ENCODE measurements around the gene COBL.

Gene COBL

DNA sequence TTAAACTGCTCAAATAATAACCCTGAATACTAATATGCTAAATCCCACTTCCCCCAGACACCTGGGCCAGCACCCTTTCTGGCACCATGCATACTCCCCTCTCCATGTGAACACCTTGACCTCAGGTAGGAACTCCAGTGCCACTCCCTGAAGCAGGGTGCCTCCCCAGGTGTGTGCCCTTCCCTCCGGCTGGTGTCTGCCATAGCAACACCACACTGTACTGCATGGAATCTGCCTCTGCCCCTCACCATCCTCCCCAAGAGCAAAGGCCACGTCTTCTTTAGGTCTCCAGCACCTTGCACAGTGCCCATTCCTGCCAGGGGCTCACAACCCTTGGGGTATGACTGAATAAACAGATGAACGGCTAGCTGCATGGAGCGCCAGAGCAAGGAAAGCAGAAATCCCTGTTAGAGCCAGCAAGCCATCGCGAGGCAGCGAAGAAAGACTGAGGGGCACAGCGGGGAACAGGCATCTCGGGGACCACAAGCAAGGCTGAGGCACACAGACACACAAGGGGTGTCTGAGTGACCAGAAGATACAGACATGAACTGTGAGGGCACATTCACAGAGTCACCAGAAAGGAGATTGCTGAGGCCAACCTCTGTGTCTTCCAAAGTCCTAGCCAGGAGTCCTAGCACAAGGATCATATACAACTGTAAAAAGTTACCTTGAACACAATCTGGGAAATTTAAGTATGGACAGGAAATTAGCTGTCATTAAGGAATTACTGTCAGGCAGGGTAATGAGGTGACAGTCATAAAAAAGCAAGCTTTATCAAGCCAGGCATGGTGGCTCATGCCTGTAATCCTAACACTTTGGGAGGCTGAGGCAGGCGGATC lies 25.7 kb downstream of the COBL start:
- DNase-seq (ENCODE audit: extremely low read depth, low read depth), result no peak
- TF ChIP-seq, protein P1, sequence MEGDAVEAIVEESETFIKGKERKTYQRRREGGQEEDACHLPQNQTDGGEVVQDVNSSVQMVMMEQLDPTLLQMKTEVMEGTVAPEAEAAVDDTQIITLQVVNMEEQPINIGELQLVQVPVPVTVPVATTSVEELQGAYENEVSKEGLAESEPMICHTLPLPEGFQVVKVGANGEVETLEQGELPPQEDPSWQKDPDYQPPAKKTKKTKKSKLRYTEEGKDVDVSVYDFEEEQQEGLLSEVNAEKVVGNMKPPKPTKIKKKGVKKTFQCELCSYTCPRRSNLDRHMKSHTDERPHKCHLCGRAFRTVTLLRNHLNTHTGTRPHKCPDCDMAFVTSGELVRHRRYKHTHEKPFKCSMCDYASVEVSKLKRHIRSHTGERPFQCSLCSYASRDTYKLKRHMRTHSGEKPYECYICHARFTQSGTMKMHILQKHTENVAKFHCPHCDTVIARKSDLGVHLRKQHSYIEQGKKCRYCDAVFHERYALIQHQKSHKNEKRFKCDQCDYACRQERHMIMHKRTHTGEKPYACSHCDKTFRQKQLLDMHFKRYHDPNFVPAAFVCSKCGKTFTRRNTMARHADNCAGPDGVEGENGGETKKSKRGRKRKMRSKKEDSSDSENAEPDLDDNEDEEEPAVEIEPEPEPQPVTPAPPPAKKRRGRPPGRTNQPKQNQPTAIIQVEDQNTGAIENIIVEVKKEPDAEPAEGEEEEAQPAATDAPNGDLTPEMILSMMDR (IDR thresholded peaks at IDR 0.05; ENCODE audit: low read depth, low read length, missing control alignments), result no peak
- H3K4me3 ChIP-seq (replicated peaks; ENCODE audit: low read depth, low read length), result no peak overlapping the region

DNA sequence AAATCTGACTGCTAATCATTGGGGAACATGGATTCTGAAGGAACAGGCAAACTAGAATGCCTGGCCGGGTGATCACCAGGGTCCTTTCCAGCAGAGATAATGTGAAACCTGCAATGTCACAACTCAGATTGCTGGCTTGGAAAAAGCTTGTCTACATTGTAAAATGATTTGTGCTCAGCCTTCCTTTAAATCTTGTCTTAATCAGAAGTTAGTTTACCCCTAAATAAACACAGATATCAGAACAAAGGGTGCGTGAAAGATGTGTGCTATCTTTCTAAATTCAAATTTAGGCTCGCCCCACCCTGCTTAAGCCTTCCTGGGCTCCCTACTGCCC lies 26.3 kb downstream of the COBL start:
- DNase-seq (ENCODE audit: extremely low read depth, low read depth), result no peak
- no peak overlapping the region for H3K4me3 ChIP-seq (replicated peaks; ENCODE audit: low read depth, low read length)
- TF ChIP-seq, protein P1 (IDR thresholded peaks at IDR 0.05; ENCODE audit: low read depth, low read length, missing control alignments), result no peak

DNA sequence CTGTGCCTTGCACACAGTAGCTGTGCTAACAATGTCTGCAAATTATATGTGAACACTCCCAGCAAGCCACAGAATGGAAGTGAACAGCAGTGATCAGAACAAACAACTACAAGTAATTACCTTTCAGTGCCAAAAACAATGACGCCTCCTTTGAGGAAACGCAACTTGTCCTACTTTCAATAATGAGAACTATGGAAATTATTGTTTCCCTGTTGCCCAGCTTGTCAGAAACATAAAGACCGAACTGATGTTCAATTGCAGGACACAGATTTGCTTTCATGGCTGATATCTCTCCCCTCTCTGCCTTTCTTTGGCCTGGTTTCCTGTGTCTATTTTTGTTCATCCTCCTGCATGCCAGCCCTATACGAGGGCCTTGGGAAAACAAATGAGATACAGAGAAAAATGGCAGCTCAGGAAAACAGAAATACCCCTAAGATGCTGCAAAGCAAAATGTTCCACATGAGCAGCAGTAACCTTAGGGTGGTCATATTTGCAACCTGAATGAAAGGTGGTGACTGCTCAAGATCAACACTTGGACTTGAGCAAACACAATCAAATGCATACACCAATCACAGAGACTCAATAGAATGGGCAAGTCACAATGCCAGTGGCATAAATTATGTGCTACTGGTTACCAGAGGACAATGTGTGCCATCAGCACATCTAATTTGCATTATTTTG lies 26.8 kb downstream of the COBL start:
- TF ChIP-seq, protein P1 (IDR thresholded peaks at IDR 0.05; ENCODE audit: low read depth, low read length, missing control alignments), result no peak

DNA sequence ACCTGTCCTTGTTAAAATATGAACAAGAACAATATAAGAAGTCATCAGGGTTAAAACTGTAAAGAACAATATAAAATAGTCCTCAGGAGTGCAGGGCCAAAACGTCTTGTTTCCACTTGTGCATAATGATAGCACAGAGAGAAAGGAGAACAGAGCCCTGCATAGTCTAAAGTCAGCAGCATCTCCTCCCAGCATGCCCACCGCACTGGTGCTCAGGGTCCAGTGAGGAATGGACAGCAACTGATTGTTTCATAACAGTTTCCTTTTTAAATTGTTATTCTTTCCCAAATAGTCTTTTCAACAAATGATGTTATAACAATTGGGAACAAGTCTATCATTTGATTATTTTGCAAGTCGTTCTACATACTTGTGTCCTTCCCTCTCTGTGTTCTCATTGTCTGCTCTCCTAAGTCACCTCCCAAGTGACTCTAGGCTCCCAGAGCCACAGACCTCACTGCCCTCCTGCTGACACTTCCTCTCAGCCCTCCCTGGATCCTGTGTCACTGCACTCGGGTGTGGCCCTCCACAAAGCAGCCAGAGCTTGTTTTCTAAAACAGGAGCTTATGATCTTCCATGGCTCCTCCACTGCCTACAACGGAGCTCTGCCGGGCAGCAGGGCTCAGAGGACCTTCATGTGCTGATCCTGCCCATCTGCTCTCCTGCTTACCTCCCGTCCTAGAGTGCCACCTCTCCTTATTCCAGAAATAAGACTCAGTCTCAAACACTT lies 27.6 kb downstream of the COBL start:
- no peak for DNase-seq (ENCODE audit: extremely low read depth, low read depth)
- no peak overlapping the region for H3K4me3 ChIP-seq (replicated peaks; ENCODE audit: low read depth, low read length)
- TF ChIP-seq, protein P1 (IDR thresholded peaks at IDR 0.05; ENCODE audit: low read depth, low read length, missing control alignments), result no peak

More for the DNA sequence above, 26.8 kb downstream of the COBL start:
- H3K4me3 ChIP-seq (replicated peaks; ENCODE audit: low read depth, low read length), result no peak overlapping the region
- DNase-seq (ENCODE audit: extremely low read depth, low read depth), result no peak

DNA sequence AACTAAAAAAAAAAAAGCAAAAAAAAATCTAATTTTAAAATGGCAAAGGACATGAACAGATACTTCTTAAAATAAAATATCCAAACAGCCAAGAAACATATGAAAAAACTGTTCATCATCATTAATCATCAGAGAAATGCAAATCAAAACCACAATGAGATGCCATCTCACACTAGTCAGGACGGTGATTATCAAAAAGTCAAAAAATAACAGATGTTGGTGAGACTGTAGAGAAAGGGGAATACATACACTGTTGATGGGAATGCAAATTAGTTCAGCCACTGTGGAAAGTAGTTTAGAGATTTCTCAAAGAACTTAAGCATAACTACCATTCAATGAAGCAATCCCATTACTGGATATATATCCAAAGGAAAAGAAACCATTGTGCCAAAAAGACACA lies 30.2 kb downstream of the COBL start:
- DNase-seq (ENCODE audit: extremely low read depth, low read depth), result no peak
- H3K4me3 ChIP-seq (replicated peaks; ENCODE audit: low read depth, low read length), result no peak overlapping the region
- TF ChIP-seq, protein P1 (IDR thresholded peaks at IDR 0.05; ENCODE audit: low read depth, low read length, missing control alignments), result no peak

DNA sequence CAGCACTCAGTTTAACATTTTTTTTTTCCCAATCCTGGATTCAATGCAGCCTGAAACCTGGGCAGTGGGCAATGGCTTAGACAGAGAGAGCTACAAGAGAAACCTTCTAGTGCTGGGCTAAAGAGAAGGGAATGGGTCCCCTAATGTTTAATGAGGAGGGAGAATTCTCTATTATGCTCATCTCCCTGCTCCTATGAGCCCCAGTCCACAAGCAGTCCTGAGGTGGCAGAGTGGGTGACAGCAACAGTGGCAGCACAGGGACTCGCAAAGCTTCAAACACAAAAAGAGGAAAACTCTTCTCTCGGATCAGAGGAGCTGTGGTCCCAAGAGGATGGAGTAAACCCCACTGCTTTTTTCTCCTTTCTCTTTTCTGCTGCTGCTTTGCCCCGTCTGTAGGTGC lies 36.5 kb downstream of the COBL start:
- TF ChIP-seq, protein P1 (IDR thresholded peaks at IDR 0.05; ENCODE audit: low read depth, low read length, missing control alignments), result no peak
- H3K4me3 ChIP-seq (replicated peaks; ENCODE audit: low read depth, low read length), result no peak overlapping the region
- DNase-seq (ENCODE audit: extremely low read depth, low read depth), result no peak

All from HFF-Myc (cell line).